Measurements from ENCODE around the gene CDC20B.

The CDC20B gene

DNA sequence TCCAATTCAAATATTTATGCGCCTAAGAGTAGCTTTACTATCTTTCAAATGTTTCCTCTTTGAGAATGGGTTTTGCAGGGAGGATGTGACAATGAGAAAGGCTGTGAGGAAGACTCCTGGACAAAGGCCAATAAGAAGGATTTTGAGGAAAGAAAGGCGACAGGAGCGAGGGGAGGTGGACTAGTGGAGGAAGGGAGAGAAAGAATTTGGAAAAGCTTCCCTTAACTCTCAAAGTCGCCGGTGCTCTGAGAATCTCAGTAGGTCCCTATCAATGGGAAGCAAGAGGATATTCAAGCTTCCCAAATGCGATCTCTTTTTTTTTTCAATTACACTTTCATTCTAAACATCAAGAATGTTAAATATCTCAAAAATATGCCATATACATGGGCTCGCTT is 2.8 kb upstream of the CDC20B start:
- FAIRE-seq (no peak), DNase-seq (ENCODE audit: insufficient read length, low spot score) (no peak)
- TF ChIP-seq, protein P1, sequence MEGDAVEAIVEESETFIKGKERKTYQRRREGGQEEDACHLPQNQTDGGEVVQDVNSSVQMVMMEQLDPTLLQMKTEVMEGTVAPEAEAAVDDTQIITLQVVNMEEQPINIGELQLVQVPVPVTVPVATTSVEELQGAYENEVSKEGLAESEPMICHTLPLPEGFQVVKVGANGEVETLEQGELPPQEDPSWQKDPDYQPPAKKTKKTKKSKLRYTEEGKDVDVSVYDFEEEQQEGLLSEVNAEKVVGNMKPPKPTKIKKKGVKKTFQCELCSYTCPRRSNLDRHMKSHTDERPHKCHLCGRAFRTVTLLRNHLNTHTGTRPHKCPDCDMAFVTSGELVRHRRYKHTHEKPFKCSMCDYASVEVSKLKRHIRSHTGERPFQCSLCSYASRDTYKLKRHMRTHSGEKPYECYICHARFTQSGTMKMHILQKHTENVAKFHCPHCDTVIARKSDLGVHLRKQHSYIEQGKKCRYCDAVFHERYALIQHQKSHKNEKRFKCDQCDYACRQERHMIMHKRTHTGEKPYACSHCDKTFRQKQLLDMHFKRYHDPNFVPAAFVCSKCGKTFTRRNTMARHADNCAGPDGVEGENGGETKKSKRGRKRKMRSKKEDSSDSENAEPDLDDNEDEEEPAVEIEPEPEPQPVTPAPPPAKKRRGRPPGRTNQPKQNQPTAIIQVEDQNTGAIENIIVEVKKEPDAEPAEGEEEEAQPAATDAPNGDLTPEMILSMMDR (IDR thresholded peaks at IDR 0.05; ENCODE audit: insufficient read depth, missing control alignments), result no peak

DNA sequence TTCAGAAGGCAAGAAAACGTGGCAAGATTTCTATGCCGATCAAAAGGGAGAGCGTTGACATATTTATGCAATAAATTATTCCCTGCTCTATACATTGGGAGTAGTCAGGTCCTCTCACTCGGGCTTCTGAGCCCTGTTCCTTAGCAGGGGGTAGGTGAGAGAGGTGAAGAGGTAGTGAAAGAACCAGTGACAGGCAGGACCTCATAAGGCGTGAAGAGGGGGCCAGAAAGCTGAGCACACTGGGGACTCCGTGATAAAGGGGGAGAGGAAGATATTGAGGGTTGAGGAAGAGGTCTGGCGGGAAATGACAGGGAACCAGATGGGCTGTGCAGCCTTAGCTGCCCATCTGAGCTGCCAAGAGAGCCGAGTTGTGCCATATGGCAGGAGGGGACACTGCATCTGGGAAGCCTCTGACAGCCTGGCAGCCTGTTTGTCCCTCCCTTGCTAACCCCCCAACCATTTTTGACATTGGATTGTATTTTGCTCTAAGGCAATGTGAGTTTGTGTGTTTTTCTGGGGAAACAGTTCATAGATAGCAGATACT is 782 bp upstream of the CDC20B start:
- DNase-seq (ENCODE audit: insufficient read length, low spot score), result no peak
- TF ChIP-seq, protein P1 (IDR thresholded peaks at IDR 0.05; ENCODE audit: insufficient read depth, missing control alignments), result no peak
- no peak for FAIRE-seq

DNA sequence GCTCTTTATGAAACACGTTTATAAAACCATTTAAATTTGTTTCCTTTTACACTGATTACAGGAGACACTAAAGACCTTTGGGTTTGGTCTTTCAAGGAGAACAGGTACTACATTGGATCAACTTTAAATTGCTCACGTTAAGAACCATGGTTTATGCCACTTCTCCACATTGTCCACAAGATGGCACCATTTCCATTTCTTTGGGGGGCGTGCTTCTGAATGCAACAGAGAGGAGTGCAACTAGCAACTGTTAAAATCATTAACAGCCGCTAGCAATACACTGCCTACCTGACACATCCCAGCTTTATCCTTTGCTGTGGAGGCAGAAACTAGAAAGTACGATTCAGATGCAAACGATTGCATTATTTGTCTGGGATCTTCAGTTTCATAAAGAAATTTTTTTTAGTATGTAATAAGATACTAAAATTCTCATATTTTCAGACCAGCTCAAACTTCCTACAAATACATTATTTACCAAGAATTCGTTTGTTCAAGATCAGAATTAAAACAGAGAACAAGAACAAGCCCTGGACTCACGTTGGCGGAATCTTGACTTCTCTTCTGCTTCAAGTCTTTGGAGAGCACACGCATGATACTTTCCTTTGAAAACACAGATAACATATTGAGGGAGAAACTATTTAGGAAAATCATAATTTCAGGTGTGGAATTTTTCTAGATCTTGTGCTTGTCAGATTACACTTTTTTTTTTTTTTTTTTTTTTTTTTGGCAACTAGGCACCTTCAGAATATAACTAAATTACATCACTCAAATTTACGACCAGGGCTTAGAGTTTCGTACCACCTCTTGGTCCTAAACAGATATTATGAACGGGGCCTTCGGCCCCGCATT is 702 bp downstream of the CDC20B start:
- peak; percentile 58 for FAIRE-seq
- TF ChIP-seq, protein P1 (IDR thresholded peaks at IDR 0.05; ENCODE audit: insufficient read depth, missing control alignments), result peak; percentile 94
- peak; percentile 22 for DNase-seq (ENCODE audit: insufficient read length, low spot score)

GRCh38 chr5:55171471-55171870 is 1.5 kb downstream of the CDC20B start:
- TF ChIP-seq, protein P1 (IDR thresholded peaks at IDR 0.05; ENCODE audit: insufficient read depth, missing control alignments), result no peak
- DNase-seq (ENCODE audit: insufficient read length, low spot score) (no peak), FAIRE-seq (no peak)

DNA sequence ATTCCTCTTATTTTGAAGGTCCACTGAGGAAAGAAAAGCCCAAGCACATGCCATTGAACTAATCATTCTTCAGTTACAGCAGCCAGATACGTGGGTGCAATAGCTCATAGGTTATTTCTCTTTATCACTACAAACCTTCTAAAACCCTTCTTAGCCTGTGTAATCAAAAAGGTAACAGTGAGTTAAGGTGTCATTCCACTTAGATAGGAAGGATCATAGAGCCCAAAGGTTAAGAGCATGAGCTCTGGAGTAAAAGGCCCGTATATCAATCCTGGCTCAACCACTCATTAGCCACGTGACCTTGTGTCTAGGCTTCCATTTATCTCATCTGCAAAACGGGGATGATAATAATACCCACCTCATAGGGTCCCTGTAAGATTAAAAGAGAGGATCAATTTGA is 10.3 kb downstream of the CDC20B start:
- TF ChIP-seq, protein P1 (IDR thresholded peaks at IDR 0.05; ENCODE audit: insufficient read depth, missing control alignments), result no peak
- FAIRE-seq (no peak), DNase-seq (ENCODE audit: insufficient read length, low spot score) (no peak)

DNA sequence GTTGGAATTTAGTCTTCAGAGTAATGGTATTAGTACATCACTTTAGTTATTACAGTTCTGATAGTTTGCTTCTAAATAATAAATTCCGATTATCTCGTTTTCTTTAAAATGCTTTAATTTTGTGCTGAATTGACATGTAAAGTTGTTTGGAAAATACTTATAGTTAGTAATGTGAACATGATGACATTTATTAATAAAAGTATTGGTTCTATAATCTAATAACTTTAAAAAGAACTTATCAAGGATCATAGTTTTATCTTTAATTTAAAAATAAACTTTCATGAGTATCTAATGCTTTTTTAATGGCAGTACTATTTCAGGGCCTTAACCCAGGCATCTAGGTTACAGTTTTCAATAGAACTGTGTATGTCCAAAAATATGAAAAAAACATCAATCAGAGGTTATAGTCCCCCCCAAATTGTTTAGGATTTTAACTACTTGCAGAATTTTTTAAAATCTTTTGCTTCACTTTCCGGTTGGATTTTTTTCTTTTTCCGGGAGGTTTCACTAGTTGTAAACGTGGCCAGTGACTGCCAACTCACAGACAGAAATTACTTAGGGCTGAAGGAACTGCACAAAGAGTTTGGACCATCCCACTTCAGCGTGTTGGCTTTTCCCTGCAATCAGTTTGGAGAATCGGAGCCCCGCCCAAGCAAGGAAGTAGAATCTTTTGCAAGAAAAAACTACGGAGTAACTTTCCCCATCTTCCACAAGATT is 12.3 kb downstream of the CDC20B start:
- DNase-seq (ENCODE audit: insufficient read length, low spot score) (no peak), FAIRE-seq (peak; percentile 71)
- TF ChIP-seq, protein P1 (IDR thresholded peaks at IDR 0.05; ENCODE audit: insufficient read depth, missing control alignments), result no peak
